NB4 (cell line): ENCODE results near the gene XYLT1.

ENCODE experiments used
- POLR2A ChIP-seq: IDR thresholded peaks from 2 replicates; pipeline ENCODE4 v1.6.1; 2011; ENCODE audit warnings: mild to moderate bottlenecking; ENCODE audit not compliant: insufficient read length; ENCODE audit errors: extremely low read depth
- TF ChIP-seq, protein P1 (sequence below): IDR thresholded peaks from one replicate; pipeline ENCODE4 v1.5.1; 2012; ENCODE audit warnings: low read depth, low read length

DNA sequence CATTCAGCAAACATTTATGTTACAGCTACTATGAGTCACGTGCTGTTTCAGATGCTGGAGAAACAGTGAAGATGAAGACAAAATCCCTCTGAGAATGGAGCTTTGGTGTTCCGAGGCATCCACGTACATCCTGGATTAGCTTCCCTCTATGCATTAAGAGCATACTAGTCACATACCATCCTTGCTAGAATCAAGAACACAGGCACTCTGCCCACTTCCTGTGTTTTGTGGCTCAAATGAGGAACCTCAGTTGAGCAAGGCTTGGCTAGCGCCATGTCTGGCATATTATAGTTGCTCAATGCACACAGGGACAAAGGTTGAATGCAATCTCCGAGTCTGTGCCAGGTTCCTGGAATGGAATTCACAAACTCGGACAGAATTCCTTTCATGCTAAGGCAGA lies 297.5 kb downstream of the XYLT1 start:
- TF ChIP-seq, protein P1, sequence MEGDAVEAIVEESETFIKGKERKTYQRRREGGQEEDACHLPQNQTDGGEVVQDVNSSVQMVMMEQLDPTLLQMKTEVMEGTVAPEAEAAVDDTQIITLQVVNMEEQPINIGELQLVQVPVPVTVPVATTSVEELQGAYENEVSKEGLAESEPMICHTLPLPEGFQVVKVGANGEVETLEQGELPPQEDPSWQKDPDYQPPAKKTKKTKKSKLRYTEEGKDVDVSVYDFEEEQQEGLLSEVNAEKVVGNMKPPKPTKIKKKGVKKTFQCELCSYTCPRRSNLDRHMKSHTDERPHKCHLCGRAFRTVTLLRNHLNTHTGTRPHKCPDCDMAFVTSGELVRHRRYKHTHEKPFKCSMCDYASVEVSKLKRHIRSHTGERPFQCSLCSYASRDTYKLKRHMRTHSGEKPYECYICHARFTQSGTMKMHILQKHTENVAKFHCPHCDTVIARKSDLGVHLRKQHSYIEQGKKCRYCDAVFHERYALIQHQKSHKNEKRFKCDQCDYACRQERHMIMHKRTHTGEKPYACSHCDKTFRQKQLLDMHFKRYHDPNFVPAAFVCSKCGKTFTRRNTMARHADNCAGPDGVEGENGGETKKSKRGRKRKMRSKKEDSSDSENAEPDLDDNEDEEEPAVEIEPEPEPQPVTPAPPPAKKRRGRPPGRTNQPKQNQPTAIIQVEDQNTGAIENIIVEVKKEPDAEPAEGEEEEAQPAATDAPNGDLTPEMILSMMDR = no peak
- TF ChIP-seq POLR2A = no peak
